H1 (cell line): ENCODE measurements around the gene BMPR1A. TPM values are rescaled to one million over a fixed set of nuclear protein-coding genes. Genes with fewer than 3 reads are reported as not detected.
A peak's percentile ranks its signal among the peaks of the same experiment; 100 is the strongest.

Experiments used
- CTCF ChIA-PET: fragments of 300-600 bp; sonication (Branson Sonifier 250); formaldehyde crosslinking; loops from one replicate; lab custom pipeline; 2021; ENCODE audit not compliant: partially characterized antibody; lab: Charles Lee
- POLR2A ChIA-PET: fragments of 300-600 bp; sonication (Branson Sonifier 250); formaldehyde crosslinking; loops from one replicate; lab custom pipeline; 2021; ENCODE audit warnings: inconsistent platforms; ENCODE audit not compliant: partially characterized antibody; lab: Charles Lee
- DNase-seq, 2 experiments: peaks; one replicate each; pipeline versions ENCODE4 v3.0.0 to v3.0.0-alpha.2; 2010 to 2022; ENCODE audit warnings: low spot score in 2 of 2, low read depth in 1 of 2, mixed read lengths in 1 of 2
- FAIRE-seq: peaks from 2 replicates; lab custom pipeline; 2011; peaks lifted over from hg19 to GRCh38; lab: Jason Lieb, UNC
- H2AFZ ChIP-seq: 2 replicates; pipeline ENCODE4 v1.8.1; 2012; ENCODE audit warnings: low read length, inconsistent platforms
- H2AK5ac ChIP-seq: 2 replicates; pipeline ENCODE4 v1.6.1; 2013; ENCODE audit warnings: low read depth, low read length
- H2BK120ac ChIP-seq: replicated peaks from 2 replicates; pipeline ENCODE3; 2013; ENCODE audit warnings: low read depth, low read length, inconsistent platforms
- H2BK12ac ChIP-seq: 2 replicates; pipeline ENCODE4 v1.6.1; 2013; ENCODE audit warnings: low read depth, low read length
- H2BK15ac ChIP-seq: 2 replicates; pipeline ENCODE4 v1.6.1; 2013; ENCODE audit warnings: low read length
- H2BK20ac ChIP-seq: 2 replicates; pipeline ENCODE4 v1.6.1; 2013; ENCODE audit warnings: low read length
- H2BK5ac ChIP-seq: 2 replicates; pipeline ENCODE4 v1.6.1; 2013; ENCODE audit warnings: low read depth, low read length
- H3K14ac ChIP-seq: 2 replicates; pipeline ENCODE4 v1.6.1; 2013; ENCODE audit warnings: inconsistent platforms; ENCODE audit not compliant: insufficient read length
- H3K18ac ChIP-seq: 2 replicates; pipeline ENCODE4 v1.6.1; 2013; ENCODE audit warnings: low read length; ENCODE audit errors: extremely low read depth
- H3K23ac ChIP-seq: 2 replicates; pipeline ENCODE4 v1.6.1; 2013; ENCODE audit warnings: inconsistent platforms; ENCODE audit not compliant: insufficient read length
- H3K23me2 ChIP-seq: 2 replicates; pipeline ENCODE4 v1.6.1; 2013; ENCODE audit warnings: low read depth, low read length
- H3K27ac ChIP-seq: 2 replicates; pipeline ENCODE4 v1.6.1; 2011; ENCODE audit warnings: low read depth, low read length, inconsistent platforms
- H3K27me3 ChIP-seq, 4 experiments: replicated peaks in 1 of 4; 1 replicate in 1 of 4; 2 replicates in 3 of 4; pipeline versions ENCODE4 v1.6.1 to v1.8.1; 2011 to 2013; ENCODE audit warnings: low read length in 3 of 4, mild to moderate bottlenecking in 3 of 4, inconsistent platforms in 2 of 4, mixed read lengths in 2 of 4, moderate library complexity in 1 of 4; ENCODE audit not compliant: control insufficient read depth in 3 of 4, insufficient read depth in 3 of 4; ENCODE audit errors: extremely low read depth in 1 of 4
- H3K36me3 ChIP-seq, 4 experiments: 2 replicates each; pipeline versions ENCODE4 v1.6.1 to v1.8.1; 2011 to 2013; ENCODE audit warnings: mild to moderate bottlenecking in 4 of 4, low read length in 3 of 4, moderate library complexity in 2 of 4, control low read depth in 1 of 4, inconsistent platforms in 1 of 4; ENCODE audit not compliant: insufficient read depth in 4 of 4, control insufficient read depth in 2 of 4
- H3K4ac ChIP-seq: replicated peaks from 2 replicates; pipeline ENCODE3; 2013; ENCODE audit warnings: low read length, low read depth, mixed read lengths, inconsistent platforms; ENCODE audit not compliant: insufficient read length
- H3K4me1 ChIP-seq, 4 experiments: replicated peaks in 1 of 4; 1 replicate in 1 of 4; 2 replicates in 3 of 4; pipeline versions ENCODE4 v1.6.1 to v1.8.1; 2011 to 2013; ENCODE audit warnings: low read length in 3 of 4, inconsistent platforms in 2 of 4, mixed read lengths in 1 of 4; ENCODE audit not compliant: insufficient read depth in 4 of 4, control insufficient read depth in 3 of 4
- H3K4me2 ChIP-seq, 2 experiments: 2 replicates each; pipeline versions ENCODE4 v1.6.1 to v1.8.1; 2011 to 2013; ENCODE audit warnings: low read depth in 2 of 2, low read length in 2 of 2, control low read depth in 1 of 2, inconsistent platforms in 1 of 2, mild to moderate bottlenecking in 1 of 2; ENCODE audit not compliant: insufficient read depth in 1 of 2
- H3K4me3 ChIP-seq, 4 experiments: fragments of 200-600, 300-600 bp in 1 of 4; sonication (generic), shearing (Covaris generic), sonication (Bioruptor Twin) in 1 of 4; 2 replicates each; pipeline versions ENCODE4 v1.5.1 to v1.8.1; 2011 to 2016; ENCODE audit warnings: low read length in 4 of 4, low read depth in 3 of 4, control low read depth in 2 of 4, inconsistent platforms in 2 of 4, mild to moderate bottlenecking in 2 of 4, mixed read lengths in 1 of 4, moderate library complexity in 1 of 4; ENCODE audit not compliant: insufficient read depth in 2 of 4; ENCODE audit errors: extremely low read depth in 1 of 4
- H3K56ac ChIP-seq: replicated peaks from 2 replicates; pipeline ENCODE3; 2013; ENCODE audit warnings: low read depth, mild to moderate bottlenecking, mixed read lengths, low read length, inconsistent platforms; ENCODE audit not compliant: insufficient read length
- H3K79me1 ChIP-seq: 2 replicates; pipeline ENCODE4 v1.6.1; 2013; ENCODE audit warnings: low read depth, low read length, control low read depth
- H3K79me2 ChIP-seq, 2 experiments: 2 replicates each; pipeline versions ENCODE4 v1.6.1 to v1.8.1; 2012 to 2013; ENCODE audit warnings: low read length in 2 of 2, mild to moderate bottlenecking in 2 of 2, inconsistent platforms in 1 of 2; ENCODE audit not compliant: insufficient read depth in 2 of 2, control insufficient read depth in 1 of 2
- H3K9ac ChIP-seq, 4 experiments: replicated peaks in 1 of 4; 1 replicate in 1 of 4; 2 replicates in 3 of 4; pipeline versions ENCODE4 v1.6.1 to v1.8.1; 2011 to 2013; ENCODE audit warnings: low read depth in 3 of 4, low read length in 3 of 4, control low read depth in 2 of 4, mild to moderate bottlenecking in 2 of 4, moderate library complexity in 2 of 4, inconsistent platforms in 1 of 4; ENCODE audit errors: extremely low read depth in 1 of 4
- H3K9me3 ChIP-seq, 2 experiments: 2 replicates each; pipeline versions ENCODE4 v1.6.1 to v1.8.1; 2012 to 2013; ENCODE audit warnings: mild to moderate bottlenecking in 2 of 2, moderate library complexity in 2 of 2, control low read depth in 1 of 2, inconsistent platforms in 1 of 2, low read depth in 1 of 2, low read length in 1 of 2, mixed read lengths in 1 of 2; ENCODE audit not compliant: insufficient read depth in 2 of 2
- H4K20me1 ChIP-seq, 2 experiments: replicated peaks in 1 of 2; 2 replicates each; pipeline versions ENCODE3 to v1.8.1; 2011 to 2013; ENCODE audit warnings: inconsistent platforms in 2 of 2, low read length in 2 of 2, mild to moderate bottlenecking in 1 of 2; ENCODE audit not compliant: insufficient read depth in 2 of 2, control insufficient read depth in 1 of 2
- H4K5ac ChIP-seq: 2 replicates; pipeline ENCODE4 v1.6.1; 2013; ENCODE audit warnings: low read length, low read depth, mixed read lengths, inconsistent platforms; ENCODE audit not compliant: insufficient read length
- H4K8ac ChIP-seq: 2 replicates; pipeline ENCODE4 v1.8.0; 2013; ENCODE audit warnings: mild to moderate bottlenecking, moderate library complexity, low read length, inconsistent platforms; ENCODE audit not compliant: insufficient read depth; ENCODE audit errors: extremely low read depth
- H4K91ac ChIP-seq: replicated peaks from 2 replicates; pipeline ENCODE3; 2013; ENCODE audit warnings: low read length, mixed read lengths, inconsistent platforms; ENCODE audit not compliant: insufficient read length
- JUN ChIP-seq: IDR thresholded peaks from 2 replicates; pipeline ENCODE4 v1.6.1; 2011; ENCODE audit warnings: low read depth, mild to moderate bottlenecking, improper control_type of control experiment, low read length
- NRF1 ChIP-seq: IDR thresholded peaks from 2 replicates; pipeline ENCODE4 v1.6.1; 2011; ENCODE audit warnings: mild to moderate bottlenecking, low read depth, low read length, improper control_type of control experiment
- PHF8 ChIP-seq: fragments of 200-600 bp; sonication (generic); conservative IDR thresholded peaks from 2 replicates; pipeline ENCODE4 v1.7.1; 2012; ENCODE audit warnings: low read depth, mild to moderate bottlenecking, inconsistent platforms, low read length, moderate library complexity
- SAP30 ChIP-seq: fragments of 300-600 bp; sonication (generic); IDR thresholded peaks from 2 replicates; pipeline ENCODE4 v1.7.1; 2012; ENCODE audit warnings: low read length, moderate library complexity, mild to moderate bottlenecking, inconsistent platforms; ENCODE audit not compliant: insufficient read depth, insufficient replicate concordance
- SIRT6 ChIP-seq: IDR thresholded peaks from one replicate; pipeline ENCODE4 v1.7.1; 2012; ENCODE audit warnings: low read length, inconsistent platforms
- SP4 ChIP-seq: IDR thresholded peaks from 2 replicates; pipeline ENCODE4 v1.6.1; 2012; ENCODE audit warnings: low read length, inconsistent platforms
- TBP ChIP-seq: IDR thresholded peaks from 2 replicates; pipeline ENCODE4 v1.6.1; 2011; ENCODE audit warnings: low read depth, low read length, improper control_type of control experiment
- WGBS, 2 experiments: shearing (Covaris generic) in 1 of 2; methylation state at CpG; one replicate each; pipeline versions ENCODE4 v1.1.6 to v1.1.7; 2013 to 2015; ENCODE audit warnings: low lambda C conversion rate in 2 of 2, mixed read lengths in 2 of 2, inconsistent platforms in 1 of 2, low coverage in 1 of 2, missing lambda C conversion rate in 1 of 2; ENCODE audit not compliant: insufficient replicate concordance in 2 of 2, insufficient coverage in 1 of 2, insufficient read length in 1 of 2; ENCODE audit errors: extremely low coverage in 1 of 2, missing lambda C conversion rate in 1 of 2; 5-methylcytosine and 5-hydroxymethylcytosine counted together
- polyA plus RNA-seq, 7 experiments: library from polyadenylated mRNA; depleted of rRNA in 3 of 7; stranded (reverse) in 5 of 7; unstranded in 2 of 7; fragments of >200 nt in 5 of 7; fragments of 200-250 nt in 2 of 7; gene quantifications; 1 replicate in 5 of 7; 2 replicates in 1 of 7; 4 replicates in 1 of 7; pipeline versions ENCODE4 v1.2.1 to v1.2.3, GENCODE V29; 2011 to 2013; ENCODE audit warnings: missing spikeins in 2 of 7, mixed read lengths in 2 of 7
- total RNA-seq: library from RNA; stranded (reverse); fragmentation: NEBNext Ultra II Directional; extraction: Animal tissue kit (Norgen Biotek cat#: 25700); gene quantifications from 2 replicates; pipeline ENCODE4 v1.2.1, GENCODE V29; 2021

The BMPR1A gene
- total and polyA plus RNA-seq, 2 of the 8 experiments (the other 6 are each of a cell fraction or from before 2014, with no cell fraction given) = 34.4 to 129 TPM

- H4K20me1 ChIP-seq = no peaks in the 10 kb centered on the region
- H2AFZ ChIP-seq = no peak overlapping the region; the same call in 1 of the 2 replicates
- H3K18ac ChIP-seq = peak overlapping the region; percentile 48
- no peak overlapping the region for H2BK12ac ChIP-seq
- no peak overlapping the region for H3K27ac ChIP-seq
- H3K27me3 ChIP-seq = peaks cover 1 to 20% (median 16%) of the 10 kb centered on the region in 4 experiments
- peaks cover 4 to 36% (median 29%) of the 10 kb centered on the region in 4 experiments for H3K4me1 ChIP-seq
- POLR2A ChIA-PET = interaction anchor here (0.8 to 3.2 kb wide), 11 partner anchors 9 to 122 kb away, joined by 3 to 14 read pairs (median 5); partner anchors contain the start of gene SNCG
- 3% methylated on average over 7 of the region's 20 CpGs; no CpG with 5 or more reads in 1 of the 2 experiments for WGBS, 2 experiments
- H3K9me3 ChIP-seq = no peaks in the 10 kb centered on the region
- H2BK120ac ChIP-seq = no peak overlapping the region
- no peaks in the 10 kb centered on the region for H3K79me2 ChIP-seq
- DNase-seq = peak in 1 of 2 experiments; percentile 76
- no peak overlapping the region for H2AK5ac ChIP-seq
- H3K23me2 ChIP-seq = peaks cover 12% of the 10 kb centered on the region; the same call in 1 of the 2 replicates
- H2BK5ac ChIP-seq = no peak overlapping the region
- FAIRE-seq = no peak
- H3K4me2 ChIP-seq = peak overlapping the region; percentile 68 to 75
- no peak overlapping the region for H2BK20ac ChIP-seq
- no peak overlapping the region for H3K14ac ChIP-seq
- no peaks in the 10 kb centered on the region for H3K79me1 ChIP-seq
- peak overlapping the region; percentile 83 for H4K8ac ChIP-seq
- H3K36me3 ChIP-seq = no peaks in the 10 kb centered on the region
- no peak overlapping the region for H3K23ac ChIP-seq
- peak overlapping the region in 2 of 4 experiments; percentile 20 to 33; a peak in 2 of 7 replicates for H3K9ac ChIP-seq
- CTCF ChIA-PET = interaction anchor here (0.8 to 22.5 kb wide), 5 partner anchors 10 to 87 kb away, joined by 3 to 975 read pairs (median 7); partner anchors contain the start of genes MMRN2 and SNCG
- H3K56ac ChIP-seq = peak overlapping the region; percentile 33
- no peak overlapping the region for H3K4ac ChIP-seq
- H2BK15ac ChIP-seq = no peak overlapping the region
- H4K5ac ChIP-seq = no peak overlapping the region
- H3K4me3 ChIP-seq = peak overlapping the region; percentile 34 to 68 (median 46)
- H4K91ac ChIP-seq = peak overlapping the region; percentile 6
- TF ChIP-seq SIRT6 (no peak), NRF1 (no peak), TBP (0 out of 2 replicates have a peak, but pooled peaks have one; percentile 23), SAP30 (no peak), JUN (no peak), PHF8 (peak; percentile 9; the same call in 1 of the 2 replicates), SP4 (no peak)
Measured at GRCh38 chr10:86970982-86971231, 214.5 kb downstream of the BMPR1A start.
